HG03135 (cell line): ENCODE data around the gene OR6K6.

ENCODE experiments used
- ATAC-seq: cut with Tn5 transposase; IDR thresholded peaks from one replicate; pipeline ENCODE4 v1.9.1; 2021; ENCODE audit warnings: mild to moderate bottlenecking, moderate library complexity; ENCODE audit not compliant: unreplicated experiment

OR6K6 gene

GRCh38 chr1:158754420-158754819 is at the start of gene OR6K6:
TSS of gene OR6K6 (plus strand) at chr1:158754720. CDS start at chr1:158754888, 168 bp downstream.
- no peak for ATAC-seq

GRCh38 chr1:158706096-158706495 is 48.4 kb upstream of the OR6K6 start:
- no peak for ATAC-seq

DNA sequence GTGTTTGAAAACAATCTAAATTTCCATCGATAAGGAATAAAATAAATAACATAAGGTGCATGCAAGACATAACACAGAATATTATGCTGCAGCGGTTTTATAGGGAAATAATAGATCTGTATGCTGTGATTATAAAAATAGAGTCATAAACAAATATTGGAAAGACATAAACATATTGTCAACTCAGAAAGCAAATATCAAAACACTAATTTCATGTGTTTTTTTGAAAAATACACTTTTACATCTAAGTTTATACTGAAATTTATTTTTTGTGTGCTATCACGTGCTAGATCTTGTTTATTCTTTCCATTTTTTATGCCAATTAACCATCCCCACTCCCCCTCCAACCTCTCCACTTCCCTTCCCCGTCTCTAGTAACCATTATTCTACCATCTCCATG is 43.4 kb upstream of the OR6K6 start:
- ATAC-seq = no peak

GRCh38 chr1:158714754-158715153 is 39.8 kb upstream of the OR6K6 start:
- ATAC-seq = no peak

DNA sequence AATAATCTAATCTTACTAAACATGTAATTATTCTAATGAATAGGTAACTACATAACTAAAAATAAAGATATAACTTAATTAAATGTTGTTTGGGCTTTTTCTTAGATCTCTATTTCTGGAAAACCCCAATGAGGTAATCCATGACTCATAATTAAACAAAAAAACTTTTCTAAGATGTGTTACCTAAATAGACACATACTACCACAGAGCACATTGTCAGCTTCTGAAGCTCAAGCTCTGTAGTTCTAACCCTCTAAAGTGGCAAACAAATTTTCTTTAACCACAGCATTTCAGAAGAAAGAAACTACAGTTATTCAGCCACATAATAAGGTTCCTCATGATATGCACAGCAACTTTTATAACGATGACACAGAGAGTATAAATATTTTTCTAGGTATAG is 38.2 kb upstream of the OR6K6 start:
- no peak for ATAC-seq

GRCh38 chr1:158717344-158717743 is 37.2 kb upstream of the OR6K6 start:
- ATAC-seq = no peak

GRCh38 chr1:158719664-158720063 is 34.9 kb upstream of the OR6K6 start:
- ATAC-seq = no peak

GRCh38 chr1:158720620-158721019 is 33.9 kb upstream of the OR6K6 start, which contains the start of gene OR6K3:
TSS of gene OR6K3 (minus strand) at chr1:158720720. CDS start at chr1:158718115, 2,605 bp downstream.
- no peak for ATAC-seq

GRCh38 chr1:158724442-158724841 is 30.1 kb upstream of the OR6K6 start:
- ATAC-seq = no peak

DNA sequence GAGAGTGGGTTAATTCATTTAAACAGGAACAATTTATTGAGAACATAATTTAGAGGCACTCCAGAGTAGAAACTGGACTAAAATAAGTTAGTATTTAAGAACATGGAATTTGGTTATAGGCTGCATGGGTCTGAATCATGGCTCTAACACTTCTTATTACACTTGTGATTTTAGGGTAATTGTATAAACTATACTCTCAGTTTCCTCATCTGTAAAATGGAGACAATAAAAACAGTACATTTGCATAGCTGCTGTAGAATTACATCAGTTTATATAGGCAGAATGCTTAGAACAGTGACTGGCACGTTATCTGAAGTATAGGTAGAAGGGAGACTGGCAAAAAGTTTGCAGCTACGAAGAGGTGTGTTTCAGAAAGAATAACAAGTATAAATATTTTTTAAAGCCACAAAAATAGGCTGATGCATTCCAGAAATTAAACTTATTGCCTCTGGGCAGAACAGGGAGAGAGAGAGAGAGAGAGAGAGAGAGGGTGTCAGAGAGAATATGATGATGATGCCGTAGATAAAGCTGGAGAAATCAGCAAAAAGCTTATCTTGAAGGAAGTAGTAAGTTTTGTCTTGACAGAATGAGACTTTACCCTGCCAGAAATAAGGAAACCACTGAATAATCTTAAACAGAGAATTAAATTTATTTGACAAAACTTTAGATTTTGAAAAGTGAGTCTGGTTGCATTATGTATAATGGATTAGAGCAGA is 25.9 kb upstream of the OR6K6 start:
- ATAC-seq = no peak

- no peak for ATAC-seq
Measured at GRCh38 chr1:158730453-158730852, 24.1 kb upstream of the OR6K6 start.

DNA sequence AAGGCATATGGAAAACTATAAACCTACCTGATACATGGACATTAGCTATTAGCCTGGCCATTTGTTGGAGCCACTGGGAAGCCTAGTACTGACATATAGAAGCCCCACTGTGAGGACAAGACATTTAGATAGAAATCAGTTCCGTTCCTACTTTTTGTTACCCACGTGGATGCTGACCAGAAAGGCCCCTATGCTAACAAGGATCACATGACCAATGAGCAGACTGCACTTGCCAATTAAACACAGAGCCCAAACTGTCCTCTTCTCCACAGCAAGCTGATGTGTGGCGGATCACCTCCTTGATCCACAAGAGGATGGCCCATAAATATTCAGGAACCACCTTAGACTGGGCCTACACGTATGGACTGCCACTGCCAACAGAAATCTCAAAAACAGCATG is 22.8 kb upstream of the OR6K6 start:
- no peak for ATAC-seq

DNA sequence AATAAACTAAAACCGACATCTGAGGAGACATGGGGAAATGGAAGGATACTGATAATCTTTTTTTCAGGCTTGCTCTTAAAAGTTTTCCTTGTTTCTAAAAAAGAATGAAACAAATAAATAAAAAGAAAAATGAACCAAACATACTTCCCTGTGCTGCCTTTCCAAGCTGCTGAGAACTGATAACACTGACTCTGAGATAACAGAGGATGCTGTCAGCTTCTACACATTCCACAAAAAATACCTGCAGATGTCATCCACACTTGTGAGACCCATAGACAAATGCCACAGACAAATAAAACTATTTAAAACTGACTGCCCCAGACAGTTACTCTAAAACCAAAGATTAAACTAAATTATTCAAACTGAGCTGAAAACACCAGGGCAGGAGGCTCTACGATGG is 22.0 kb upstream of the OR6K6 start:
- no peak for ATAC-seq

- ATAC-seq = no peak
Measured at GRCh38 chr1:158735848-158736247, 18.7 kb upstream of the OR6K6 start.

- no peak for ATAC-seq
Measured at GRCh38 chr1:158752155-158752712, 2.3 kb upstream of the OR6K6 start.

- no peak for ATAC-seq
Measured at GRCh38 chr1:158771950-158772866, 17.7 kb downstream of the OR6K6 start, which contains the start of gene OR6N1. TSS of gene OR6N1 (minus strand) at chr1:158772195. CDS start at chr1:158766682, 5,513 bp downstream.

- ATAC-seq = no peak
Measured at GRCh38 chr1:158781104-158781503, 26.6 kb downstream of the OR6K6 start, which contains the start of gene OR6N2. TSS of gene OR6N2 (minus strand) at chr1:158781204. CDS start at chr1:158777635, 3,569 bp downstream.

- ATAC-seq = no peak
Measured at GRCh38 chr1:158793604-158794003, 39.1 kb downstream of the OR6K6 start.

DNA sequence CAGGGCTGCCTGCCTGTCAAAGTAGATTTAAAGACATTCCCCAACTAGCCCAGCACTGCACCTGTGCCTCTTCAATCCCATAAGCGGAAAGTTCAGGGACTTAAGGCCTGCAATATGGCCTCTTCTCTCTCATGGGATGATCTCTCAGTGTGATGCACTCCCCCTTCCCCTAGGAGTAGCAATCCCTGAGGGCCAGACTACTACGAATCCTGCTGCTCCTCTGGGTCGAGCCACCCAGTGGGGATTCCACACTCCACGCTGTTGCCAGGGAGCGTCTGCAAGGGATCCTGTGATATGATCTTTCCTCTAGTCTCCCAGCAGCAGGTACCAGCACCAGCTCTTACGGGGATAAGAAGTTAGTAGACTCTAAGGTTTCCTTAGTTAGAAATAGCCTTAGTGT is 39.7 kb downstream of the OR6K6 start:
- no peak for ATAC-seq

GRCh38 chr1:158798531-158798930 is 44.0 kb downstream of the OR6K6 start:
- ATAC-seq = no peak

- ATAC-seq = no peak
Measured at GRCh38 chr1:158799689-158800088, 45.2 kb downstream of the OR6K6 start.
